Muscle layer of duodenum (tissue), 2 donors: Measurements from ENCODE around the gene CACNA2D3.

Experiments used
- H3K27ac ChIP-seq: one replicate; pipeline ENCODE4 v1.7.0; 2013; ENCODE audit warnings: mild to moderate bottlenecking, low read length
- H3K27me3 ChIP-seq: one replicate; pipeline ENCODE4 v1.7.0; 2013; ENCODE audit warnings: low read depth, mild to moderate bottlenecking, control low read depth, low read length
- H3K36me3 ChIP-seq, 2 donors: one replicate each; pipeline ENCODE4 v1.7.0; 2013; ENCODE audit warnings: low read length in 2 of 2, control low read depth in 1 of 2, mild to moderate bottlenecking in 1 of 2; ENCODE audit not compliant: insufficient read depth in 2 of 2, control insufficient read depth in 1 of 2
- H3K4me1 ChIP-seq, 2 donors: one replicate each; pipeline ENCODE4 v1.7.0; 2013; ENCODE audit warnings: low read length in 2 of 2, mild to moderate bottlenecking in 2 of 2, control low read depth in 1 of 2, moderate library complexity in 1 of 2; ENCODE audit not compliant: insufficient read depth in 2 of 2, control insufficient read depth in 1 of 2
- H3K4me3 ChIP-seq, 2 donors: one replicate each; pipeline ENCODE4 v1.7.0; 2013; ENCODE audit warnings: low read length in 2 of 2, low read depth in 1 of 2, mild to moderate bottlenecking in 1 of 2
- H3K9me3 ChIP-seq, 2 donors: one replicate each; pipeline ENCODE4 v1.7.0; 2013; ENCODE audit warnings: low read length in 2 of 2, control low read depth in 1 of 2, mild to moderate bottlenecking in 1 of 2; ENCODE audit not compliant: control insufficient read depth in 1 of 2
- donor health status: healthy.

Gene CACNA2D3

GRCh38 chr3:54791501-54792156 lies 669.3 kb downstream of the CACNA2D3 start:
- Histone ChIP-seq H3K4me3 (no peak overlapping the region), H3K36me3 (no peaks in the 10 kb centered on the region), H3K4me1 (no peaks in the 10 kb centered on the region), H3K27ac (no peak overlapping the region), H3K9me3 (no peaks in the 10 kb centered on the region), H3K27me3 (no peaks in the 10 kb centered on the region)

- H3K4me3 ChIP-seq: no peak overlapping the region
- no peaks in the 10 kb centered on the region for H3K9me3 ChIP-seq
- no peaks in the 10 kb centered on the region for H3K4me1 ChIP-seq
- H3K27me3 ChIP-seq: no peaks in the 10 kb centered on the region
- H3K36me3 ChIP-seq: no peaks in the 10 kb centered on the region
- no peak overlapping the region for H3K27ac ChIP-seq
These were observed 670.2 kb downstream of the CACNA2D3 start for GRCh38 chr3:54792584-54792983.

- H3K27me3 ChIP-seq: no peaks in the 10 kb centered on the region
- no peaks in the 10 kb centered on the region for H3K4me1 ChIP-seq
- no peaks in the 10 kb centered on the region for H3K36me3 ChIP-seq
- no peak overlapping the region for H3K27ac ChIP-seq
- no peaks in the 10 kb centered on the region for H3K9me3 ChIP-seq
- H3K4me3 ChIP-seq: no peak overlapping the region
These were observed 670.8 kb downstream of the CACNA2D3 start for GRCh38 chr3:54793171-54793570.

- Histone ChIP-seq H3K27me3 (no peaks in the 10 kb centered on the region), H3K9me3 (no peaks in the 10 kb centered on the region), H3K27ac (no peak overlapping the region), H3K36me3 (no peaks in the 10 kb centered on the region), H3K4me1 (no peaks in the 10 kb centered on the region), H3K4me3 (no peak overlapping the region)
These were observed 674.8 kb downstream of the CACNA2D3 start for GRCh38 chr3:54797111-54797510.

- H3K36me3 ChIP-seq: no peaks in the 10 kb centered on the region
- no peak overlapping the region for H3K27ac ChIP-seq
- H3K9me3 ChIP-seq: no peaks in the 10 kb centered on the region
- no peak overlapping the region for H3K4me3 ChIP-seq
- H3K4me1 ChIP-seq: no peaks in the 10 kb centered on the region
- no peaks in the 10 kb centered on the region for H3K27me3 ChIP-seq
These were observed 678.1 kb downstream of the CACNA2D3 start for GRCh38 chr3:54800478-54800877.

- H3K9me3 ChIP-seq: no peaks in the 10 kb centered on the region
- no peaks in the 10 kb centered on the region for H3K36me3 ChIP-seq
- H3K27me3 ChIP-seq: no peaks in the 10 kb centered on the region
- H3K27ac ChIP-seq: no peak overlapping the region
- no peaks in the 10 kb centered on the region for H3K4me1 ChIP-seq
- no peak overlapping the region for H3K4me3 ChIP-seq
These were observed 679.6 kb downstream of the CACNA2D3 start for GRCh38 chr3:54801977-54802376.

GRCh38 chr3:54810401-54810800 lies 688.0 kb downstream of the CACNA2D3 start:
- Histone ChIP-seq H3K9me3 (no peaks in the 10 kb centered on the region), H3K4me1 (no peaks in the 10 kb centered on the region), H3K27me3 (no peaks in the 10 kb centered on the region), H3K36me3 (no peaks in the 10 kb centered on the region), H3K27ac (no peak overlapping the region), H3K4me3 (no peak overlapping the region)

GRCh38 chr3:54814224-54814623 lies 691.9 kb downstream of the CACNA2D3 start:
- Histone ChIP-seq H3K4me3 (no peak overlapping the region), H3K27ac (no peak overlapping the region), H3K9me3 (no peaks in the 10 kb centered on the region), H3K4me1 (no peaks in the 10 kb centered on the region), H3K36me3 (no peaks in the 10 kb centered on the region), H3K27me3 (no peaks in the 10 kb centered on the region)

GRCh38 chr3:54817628-54818027 lies 695.3 kb downstream of the CACNA2D3 start:
- Histone ChIP-seq H3K9me3 (no peaks in the 10 kb centered on the region), H3K4me3 (no peak overlapping the region), H3K36me3 (no peaks in the 10 kb centered on the region), H3K27me3 (no peaks in the 10 kb centered on the region), H3K27ac (no peak overlapping the region), H3K4me1 (peaks cover 0 to 10% of the 10 kb centered on the region in 2 donors)

GRCh38 chr3:54818486-54818885 lies 696.1 kb downstream of the CACNA2D3 start:
- Histone ChIP-seq H3K9me3 (no peaks in the 10 kb centered on the region), H3K36me3 (no peaks in the 10 kb centered on the region), H3K4me3 (no peak overlapping the region), H3K4me1 (peaks cover 0 to 10% of the 10 kb centered on the region in 2 donors), H3K27me3 (no peaks in the 10 kb centered on the region), H3K27ac (no peak overlapping the region)

- Histone ChIP-seq H3K36me3 (no peaks in the 10 kb centered on the region), H3K27me3 (no peaks in the 10 kb centered on the region), H3K9me3 (no peaks in the 10 kb centered on the region), H3K4me3 (no peak overlapping the region), H3K27ac (no peak overlapping the region), H3K4me1 (peaks cover 0 to 10% of the 10 kb centered on the region in 2 donors)
These were observed 696.6 kb downstream of the CACNA2D3 start for GRCh38 chr3:54818942-54819341.

GRCh38 chr3:54819946-54820345 lies 697.6 kb downstream of the CACNA2D3 start:
- Histone ChIP-seq H3K27me3 (no peaks in the 10 kb centered on the region), H3K36me3 (no peaks in the 10 kb centered on the region), H3K27ac (no peak overlapping the region), H3K9me3 (no peaks in the 10 kb centered on the region), H3K4me1 (peaks cover 0 to 10% of the 10 kb centered on the region in 2 donors), H3K4me3 (no peak overlapping the region)
